Measurements from ENCODE around the gene FOXL2. TPM values are rescaled to one million over a fixed set of nuclear protein-coding genes. Genes with fewer than 3 reads are reported as not detected.

Gene FOXL2
- total and polyA plus RNA-seq, 10 of the 15 experiments (the other 5 are each of a cell fraction or from before 2014, with no cell fraction given): not detected

DNA sequence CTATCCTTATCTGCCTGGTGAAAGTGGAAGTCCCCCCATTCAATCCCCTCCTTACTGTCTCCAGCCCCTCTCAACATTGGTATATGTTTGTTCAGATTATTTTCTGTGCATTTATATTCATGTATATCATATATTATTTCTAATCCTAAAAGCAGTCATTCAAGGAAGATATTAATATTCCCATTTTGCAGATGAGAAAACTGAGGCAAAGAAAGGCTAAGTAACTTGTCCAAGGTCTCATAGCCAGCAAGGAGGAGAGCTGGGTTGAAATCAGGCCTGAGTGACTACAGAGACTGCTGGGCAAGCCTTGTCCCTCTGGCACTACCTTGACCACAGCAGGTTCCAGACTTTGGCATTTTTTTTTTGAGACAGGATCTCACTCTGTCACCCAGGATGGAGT lies 29.1 kb upstream of the FOXL2 start:
- POLR2A ChIA-PET: no interaction called here
- Histone ChIP-seq H3K27ac (ENCODE audit: control insufficient read depth, insufficient read depth) (no peak overlapping the region), H3K4me1 (ENCODE audit: control insufficient read depth, insufficient read depth, low read length) (no peaks in the 10 kb centered on the region), H3K9me3 (replicated peaks; ENCODE audit: control insufficient read depth, insufficient read depth, low read length) (no peaks in the 10 kb centered on the region), H3K9ac (ENCODE audit: control insufficient read depth, insufficient read depth, low read length) (no peak overlapping the region), H3K4me2 (ENCODE audit: control insufficient read depth, insufficient read depth) (no peak overlapping the region), H2AFZ (ENCODE audit: control insufficient read depth, low read depth, low read length) (no peak overlapping the region), H3K27me3 (replicated peaks in 1 of 2; ENCODE audit: control insufficient read depth in 2 of 2, insufficient read depth in 2 of 2, low read length in 1 of 2) (no peaks in the 10 kb centered on the region), H3K79me2 (ENCODE audit: control insufficient read depth, insufficient read depth, low read length) (no peaks in the 10 kb centered on the region), H3K4me3 (no peak overlapping the region), H4K20me1 (ENCODE audit: control insufficient read depth, insufficient read depth) (no peaks in the 10 kb centered on the region), H3K36me3 (ENCODE audit: control insufficient read depth in 2 of 2, insufficient read depth in 2 of 2, low read length in 1 of 2) (no peaks in the 10 kb centered on the region)
- SMC1A ChIA-PET (ENCODE audit: uncharacterized antibody, unreplicated experiment): no interaction called here
- TF ChIP-seq ZNF207 (IDR thresholded peaks at IDR 0.05; ENCODE audit: borderline replicate concordance) (no peak), CREM (IDR thresholded peaks at IDR 0.05; ENCODE audit: low read depth) (no peak), ASH2L (IDR thresholded peaks at IDR 0.05; ENCODE audit: borderline replicate concordance, low read depth) (no peak), JUND (IDR thresholded peaks at IDR 0.05; ENCODE audit: low read depth, low read length) (no peak), TBL1XR1 (IDR thresholded peaks at IDR 0.05; ENCODE audit: low read depth, low read length) (no peak), SMARCA5 (IDR thresholded peaks at IDR 0.05) (no peak), POU2F2 (IDR thresholded peaks at IDR 0.05; ENCODE audit: borderline replicate concordance, low read depth, low read length) (no peak), SPI1 (IDR thresholded peaks at IDR 0.05; ENCODE audit: borderline replicate concordance, insufficient read depth, low read depth, low read length) (no peak), NFXL1 (IDR thresholded peaks at IDR 0.05; ENCODE audit: borderline replicate concordance) (no peak), HDGF (IDR thresholded peaks at IDR 0.05) (no peak), ZSCAN29 (IDR thresholded peaks at IDR 0.05) (no peak), NFIC (IDR thresholded peaks at IDR 0.05; ENCODE audit: low read depth, low read length) (no peak), GATAD2B (conservative IDR thresholded peaks at IDR 0.05; ENCODE audit: low read depth) (no peak), TAF1 (IDR thresholded peaks at IDR 0.05; ENCODE audit: borderline replicate concordance, low read depth, low read length) (no peak)
- TF ChIP-seq, protein P1, sequence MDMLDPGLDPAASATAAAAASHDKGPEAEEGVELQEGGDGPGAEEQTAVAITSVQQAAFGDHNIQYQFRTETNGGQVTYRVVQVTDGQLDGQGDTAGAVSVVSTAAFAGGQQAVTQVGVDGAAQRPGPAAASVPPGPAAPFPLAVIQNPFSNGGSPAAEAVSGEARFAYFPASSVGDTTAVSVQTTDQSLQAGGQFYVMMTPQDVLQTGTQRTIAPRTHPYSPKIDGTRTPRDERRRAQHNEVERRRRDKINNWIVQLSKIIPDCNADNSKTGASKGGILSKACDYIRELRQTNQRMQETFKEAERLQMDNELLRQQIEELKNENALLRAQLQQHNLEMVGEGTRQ (IDR thresholded peaks at IDR 0.05; ENCODE audit: borderline replicate concordance, low read depth, low read length): no peak
- RAD21 ChIA-PET (ENCODE audit: unreplicated experiment): no interaction called here
- FAIRE-seq (no peak), ATAC-seq (no peak), DNase-seq (ENCODE audit: low read depth, low spot score) (no peak)
- CTCF ChIA-PET: no interaction called here
- BruUV-seq (replicated peaks): no TSS peak
- intact Hi-C loops (cut with micrococcal nuclease; ENCODE audit: unreplicated experiment): no loop called here
- in situ Hi-C loops (cut with MboI): no loop called here
